ENCODE results near the gene CLIC4.

Gene CLIC4

GRCh38 chr1:24850328-24850920 lies 105.2 kb downstream of the CLIC4 start:
- Mint-ChIP-seq H3K36me3 (ENCODE audit: low read depth) (peaks cover 3% of the 10 kb centered on the region), H3K27ac (no peak overlapping the region), H3K27me3 (ENCODE audit: low read depth, poor library complexity) (peaks cover 64% of the 10 kb centered on the region), H3K9me3 (no peaks in the 10 kb centered on the region), H3K4me1 (peaks cover 11% of the 10 kb centered on the region), H3K4me3 (no peak overlapping the region)
- TF ChIP-seq CTCF (IDR thresholded peaks at IDR 0.05), result no peak
- DNase-seq, result no peak

DNA sequence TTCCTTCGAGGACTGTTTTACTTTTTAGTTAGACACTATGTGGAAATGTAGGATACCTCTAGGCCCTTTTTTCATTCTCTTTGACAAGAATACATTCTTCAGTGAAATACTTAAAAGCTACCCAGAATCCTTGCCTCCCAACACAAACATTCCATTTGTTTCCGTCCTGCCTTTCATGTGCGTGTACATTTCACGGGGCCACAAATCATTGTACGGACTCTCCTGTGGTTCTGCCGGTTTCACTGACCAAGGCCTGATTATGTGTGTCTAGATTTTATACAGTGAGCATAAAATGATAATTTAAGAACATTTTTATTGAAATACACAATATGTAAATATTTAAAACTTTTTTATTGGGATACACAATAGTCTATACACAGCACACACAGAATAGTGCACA lies 108.4 kb downstream of the CLIC4 start:
- Mint-ChIP-seq H3K27ac (no peak overlapping the region), H3K36me3 (ENCODE audit: low read depth) (no peaks in the 10 kb centered on the region), H3K4me3 (no peak overlapping the region), H3K27me3 (ENCODE audit: low read depth, poor library complexity) (peaks cover 80% of the 10 kb centered on the region), H3K9me3 (no peaks in the 10 kb centered on the region), H3K4me1 (peaks cover 11% of the 10 kb centered on the region)
- no peak for TF ChIP-seq CTCF (IDR thresholded peaks at IDR 0.05)
- DNase-seq, result no peak

DNA sequence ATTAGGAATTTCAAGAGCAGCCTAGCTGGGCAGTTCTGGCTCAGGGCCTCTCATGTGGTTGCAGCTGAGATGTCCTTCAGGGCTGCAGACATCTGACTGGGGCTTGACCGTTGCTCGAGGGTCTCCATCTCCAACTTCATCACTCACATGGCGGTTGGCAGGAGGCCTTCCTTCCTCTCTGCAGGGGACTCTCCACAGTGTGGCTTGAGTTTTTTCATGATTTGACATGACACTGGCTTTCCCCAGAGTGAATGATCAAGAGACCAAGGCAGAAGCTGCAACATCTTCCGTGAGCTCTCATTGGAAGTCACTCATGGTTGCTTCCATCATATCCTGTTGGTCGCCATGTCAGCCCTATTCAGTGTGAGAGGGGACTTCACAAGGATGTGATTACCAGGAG lies 110.2 kb downstream of the CLIC4 start:
- Mint-ChIP-seq H3K36me3 (ENCODE audit: low read depth) (no peaks in the 10 kb centered on the region), H3K4me3 (no peak overlapping the region), H3K9me3 (no peaks in the 10 kb centered on the region), H3K4me1 (peaks cover 7% of the 10 kb centered on the region), H3K27me3 (ENCODE audit: low read depth, poor library complexity) (peaks cover 67% of the 10 kb centered on the region), H3K27ac (no peak overlapping the region)
- no peak for TF ChIP-seq CTCF (IDR thresholded peaks at IDR 0.05)
- no peak for DNase-seq

- H3K9me3 Mint-ChIP-seq, result no peaks in the 10 kb centered on the region
- peaks cover 65% of the 10 kb centered on the region for H3K27me3 Mint-ChIP-seq (ENCODE audit: low read depth, poor library complexity)
- no peak for TF ChIP-seq CTCF (IDR thresholded peaks at IDR 0.05)
- H3K4me1 Mint-ChIP-seq, result peaks cover 16% of the 10 kb centered on the region
- no peak overlapping the region for H3K4me3 Mint-ChIP-seq
- H3K27ac Mint-ChIP-seq, result no peak overlapping the region
- no peak for DNase-seq
- H3K36me3 Mint-ChIP-seq (ENCODE audit: low read depth), result no peaks in the 10 kb centered on the region
Observed at GRCh38 chr1:24856787-24857506, 111.7 kb downstream of the CLIC4 start.

DNA sequence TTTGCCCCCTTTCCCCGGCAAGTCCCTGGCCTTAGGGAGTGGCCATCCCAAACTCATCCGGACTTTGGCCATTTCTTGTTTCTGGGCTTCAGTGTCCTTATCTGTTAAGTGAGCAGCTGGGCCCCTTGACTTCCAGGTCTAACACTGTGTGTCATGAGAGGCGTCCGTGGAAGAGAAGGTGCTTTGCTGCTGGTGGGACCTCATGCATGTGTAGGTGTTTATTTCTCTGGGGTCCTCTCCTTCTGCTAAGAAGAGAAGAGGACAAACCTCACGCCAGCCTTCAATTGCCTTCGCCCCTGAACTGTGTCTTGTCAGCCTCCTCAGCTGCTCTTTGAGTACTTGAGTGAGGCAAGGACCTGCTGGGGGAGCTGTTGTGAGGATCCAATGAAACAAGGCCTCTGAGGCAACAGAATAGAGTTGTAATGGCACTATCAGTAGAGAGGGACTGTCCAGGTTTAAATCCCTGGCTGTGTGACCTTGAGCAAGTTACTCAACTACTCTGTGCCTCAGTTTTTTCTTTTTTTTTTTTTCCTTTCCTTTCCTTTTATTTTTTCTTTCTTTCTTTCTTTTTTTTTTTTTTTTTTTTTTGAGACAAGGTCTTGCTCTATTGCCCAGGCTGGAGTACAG lies 112.4 kb downstream of the CLIC4 start:
- no peak overlapping the region for H3K4me3 Mint-ChIP-seq
- peaks cover 23% of the 10 kb centered on the region for H3K4me1 Mint-ChIP-seq
- H3K36me3 Mint-ChIP-seq (ENCODE audit: low read depth), result no peaks in the 10 kb centered on the region
- H3K27ac Mint-ChIP-seq, result no peak overlapping the region
- TF ChIP-seq CTCF (IDR thresholded peaks at IDR 0.05), result no peak
- DNase-seq, result no peak
- peaks cover 62% of the 10 kb centered on the region for H3K27me3 Mint-ChIP-seq (ENCODE audit: low read depth, poor library complexity)
- no peaks in the 10 kb centered on the region for H3K9me3 Mint-ChIP-seq
